Activated CD4-positive, alpha-beta T cell treated with anti-CD3 and anti-CD28 coated beads, Interleukin-2, amount 10 ng/mL, durations not matched to agents 7 days and 5 days (primary cell): ENCODE results near the gene LCLAT1. TPM values are rescaled to one million over a fixed set of nuclear protein-coding genes. Genes with fewer than 3 reads are reported as not detected.

Experiments
- CTCF ChIA-PET: fragments of 350-600 bp; sonication (Branson Sonifier 250); formaldehyde crosslinking; loops from one replicate; lab custom pipeline; 2021; ENCODE audit warnings: antibody characterized with exemption; lab: Charles Lee
- POLR2A ChIA-PET: fragments of 350-600 bp; sonication (Branson Sonifier 250); formaldehyde crosslinking; loops from one replicate; lab custom pipeline; 2021; ENCODE audit warnings: antibody characterized with exemption; lab: Charles Lee
- DNase-seq: peaks from one replicate; pipeline ENCODE4 v3.0.0-alpha.2; 2020
- H3K27ac Mint-ChIP-seq: one replicate; pipeline ENCODE4 v1.8.0; 2021; ENCODE audit warnings: mild to moderate bottlenecking, moderate library complexity, mixed read lengths
- H3K27me3 Mint-ChIP-seq: one replicate; pipeline ENCODE4 v1.8.0; 2021; ENCODE audit warnings: mixed read lengths
- H3K36me3 Mint-ChIP-seq: one replicate; pipeline ENCODE4 v1.8.0; 2021; ENCODE audit warnings: low read depth, mixed read lengths
- H3K4me1 Mint-ChIP-seq: one replicate; pipeline ENCODE4 v1.8.0; 2021; ENCODE audit warnings: mixed read lengths
- H3K4me3 Mint-ChIP-seq: one replicate; pipeline ENCODE4 v1.8.0; 2021; ENCODE audit warnings: mild to moderate bottlenecking, moderate library complexity, mixed read lengths
- H3K9me3 Mint-ChIP-seq: one replicate; pipeline ENCODE4 v1.8.0; 2021; ENCODE audit warnings: mixed read lengths
- total RNA-seq, 2 experiments: library from RNA; stranded (reverse); gene quantifications; one replicate each; pipeline ENCODE4 v1.2.3, GENCODE V29; 2021

LCLAT1 gene
- total RNA-seq, 2 experiments from 2014 or later, result 20.7 to 24.6 TPM

- no peaks in the 10 kb centered on the region for H3K27me3 Mint-ChIP-seq
- H3K27ac Mint-ChIP-seq, result peak overlapping the region; percentile 51
- POLR2A ChIA-PET, result no interaction called here
- H3K36me3 Mint-ChIP-seq, result peaks cover 3% of the 10 kb centered on the region
- no peak for DNase-seq
- no peak overlapping the region for H3K4me3 Mint-ChIP-seq
- H3K4me1 Mint-ChIP-seq, result peaks cover 27% of the 10 kb centered on the region
- peaks cover 4% of the 10 kb centered on the region for H3K9me3 Mint-ChIP-seq
- CTCF ChIA-PET, result interaction anchor here (0.6 to 1.6 kb wide), 7 partner anchors 8 to 297 kb away, joined by 3 to 7 read pairs (median 3); partner anchors contain the start of gene LCLAT1
Observed at GRCh38 chr2:30428827-30429461, 18.1 kb upstream of the LCLAT1 start.

- ChIA-PET POLR2A (no interaction called here), CTCF (interaction anchor here (1.2 kb wide), 1 partner anchor 20 kb away, joined by 4 read pairs; no protein-coding TSS in a partner anchor)
- H3K36me3 Mint-ChIP-seq, result no peaks in the 10 kb centered on the region
Observed at GRCh38 chr2:30433541-30434299, 13.3 kb upstream of the LCLAT1 start.

GRCh38 chr2:30434708-30435107 is 12.3 kb upstream of the LCLAT1 start:
- ChIA-PET CTCF (no interaction called here), POLR2A (no interaction called here)
- Mint-ChIP-seq H3K9me3 (no peaks in the 10 kb centered on the region), H3K4me3 (no peak overlapping the region), H3K27me3 (no peaks in the 10 kb centered on the region), H3K4me1 (peaks cover 4% of the 10 kb centered on the region), H3K36me3 (no peaks in the 10 kb centered on the region), H3K27ac (no peak overlapping the region)
- no peak for DNase-seq

More at GRCh38 chr2:30433541-30434299, 13.3 kb upstream of the LCLAT1 start:
- no peak overlapping the region for H3K4me3 Mint-ChIP-seq
- no peaks in the 10 kb centered on the region for H3K27me3 Mint-ChIP-seq
- DNase-seq, result no peak
- no peak overlapping the region for H3K27ac Mint-ChIP-seq
- H3K9me3 Mint-ChIP-seq, result no peaks in the 10 kb centered on the region
- peaks cover 6% of the 10 kb centered on the region for H3K4me1 Mint-ChIP-seq

GRCh38 chr2:30436859-30437435 is 10.1 kb upstream of the LCLAT1 start:
- POLR2A ChIA-PET, result no interaction called here
- CTCF ChIA-PET, result interaction anchor here (0.7 to 2.0 kb wide), 6 partner anchors 9 to 200 kb away, joined by 3 to 10 read pairs (median 3); partner anchors contain the start of gene LCLAT1
- Mint-ChIP-seq H3K9me3 (no peaks in the 10 kb centered on the region), H3K4me1 (peaks cover 9% of the 10 kb centered on the region), H3K27ac (no peak overlapping the region), H3K4me3 (no peak overlapping the region), H3K36me3 (no peaks in the 10 kb centered on the region), H3K27me3 (no peaks in the 10 kb centered on the region)
- no peak for DNase-seq

GRCh38 chr2:30437809-30438548 is 9.1 kb upstream of the LCLAT1 start:
- POLR2A ChIA-PET, result no interaction called here

GRCh38 chr2:30439296-30439695 is 7.8 kb upstream of the LCLAT1 start:
- Mint-ChIP-seq H3K4me3 (no peak overlapping the region), H3K36me3 (no peaks in the 10 kb centered on the region), H3K27me3 (no peaks in the 10 kb centered on the region), H3K27ac (no peak overlapping the region), H3K9me3 (no peaks in the 10 kb centered on the region), H3K4me1 (peaks cover 9% of the 10 kb centered on the region)
- POLR2A ChIA-PET, result no interaction called here
- CTCF ChIA-PET, result interaction anchor here (1.4 kb wide), 1 partner anchor 16 kb away, joined by 4 read pairs; no protein-coding TSS in a partner anchor
- DNase-seq, result no peak

More at GRCh38 chr2:30437809-30438548, 9.1 kb upstream of the LCLAT1 start:
- Mint-ChIP-seq H3K4me1 (peaks cover 9% of the 10 kb centered on the region), H3K36me3 (no peaks in the 10 kb centered on the region), H3K27ac (no peak overlapping the region), H3K27me3 (no peaks in the 10 kb centered on the region), H3K9me3 (no peaks in the 10 kb centered on the region), H3K4me3 (no peak overlapping the region)
- CTCF ChIA-PET, result interaction anchor here (0.9 to 1.4 kb wide), 2 partner anchors 9 to 154 kb away, joined by 3 read pairs; partner anchors contain the start of gene LCLAT1
- no peak for DNase-seq

- no peaks in the 10 kb centered on the region for H3K27me3 Mint-ChIP-seq
Observed at GRCh38 chr2:30439879-30440278, 7.2 kb upstream of the LCLAT1 start.

GRCh38 chr2:30441023-30441422 is 6.0 kb upstream of the LCLAT1 start:
- CTCF ChIA-PET, result interaction anchor here (1.0 to 1.4 kb wide), 2 partner anchors 9 to 17 kb away, joined by 3 to 4 read pairs; no protein-coding TSS in a partner anchor
- H3K4me3 Mint-ChIP-seq, result no peak overlapping the region
- H3K27ac Mint-ChIP-seq, result no peak overlapping the region

More at GRCh38 chr2:30439879-30440278, 7.2 kb upstream of the LCLAT1 start:
- ChIA-PET POLR2A (no interaction called here), CTCF (interaction anchor here (1.4 kb wide), 1 partner anchor 16 kb away, joined by 4 read pairs; no protein-coding TSS in a partner anchor)
- Mint-ChIP-seq H3K9me3 (no peaks in the 10 kb centered on the region), H3K27ac (no peak overlapping the region), H3K4me1 (peaks cover 9% of the 10 kb centered on the region), H3K4me3 (no peak overlapping the region), H3K36me3 (no peaks in the 10 kb centered on the region)
- DNase-seq, result no peak

GRCh38 chr2:30443081-30443480 is 4.0 kb upstream of the LCLAT1 start:
- no peak for DNase-seq
- H3K4me3 Mint-ChIP-seq, result no peak overlapping the region
- no peak overlapping the region for H3K27ac Mint-ChIP-seq
- H3K9me3 Mint-ChIP-seq, result no peaks in the 10 kb centered on the region
- peaks cover 22% of the 10 kb centered on the region for H3K4me1 Mint-ChIP-seq
- ChIA-PET POLR2A (interaction anchor here (0.6 kb wide), 1 partner anchor 380 kb away, joined by 3 read pairs; no protein-coding TSS in a partner anchor), CTCF (no interaction called here)
- no peaks in the 10 kb centered on the region for H3K27me3 Mint-ChIP-seq
- H3K36me3 Mint-ChIP-seq, result no peaks in the 10 kb centered on the region

More at GRCh38 chr2:30441023-30441422, 6.0 kb upstream of the LCLAT1 start:
- Mint-ChIP-seq H3K4me1 (peaks cover 9% of the 10 kb centered on the region), H3K9me3 (no peaks in the 10 kb centered on the region), H3K36me3 (no peaks in the 10 kb centered on the region), H3K27me3 (no peaks in the 10 kb centered on the region)
- no peak for DNase-seq
- POLR2A ChIA-PET, result no interaction called here

- H3K4me1 Mint-ChIP-seq, result peaks cover 31% of the 10 kb centered on the region
- POLR2A ChIA-PET, result no interaction called here
- H3K9me3 Mint-ChIP-seq, result no peaks in the 10 kb centered on the region
- no peaks in the 10 kb centered on the region for H3K27me3 Mint-ChIP-seq
- CTCF ChIA-PET, result no interaction called here
- peaks cover 6% of the 10 kb centered on the region for H3K36me3 Mint-ChIP-seq
- no peak for DNase-seq
- no peak overlapping the region for H3K27ac Mint-ChIP-seq
- H3K4me3 Mint-ChIP-seq, result no peak overlapping the region
Observed at GRCh38 chr2:30444273-30444672, 2.8 kb upstream of the LCLAT1 start.

- Mint-ChIP-seq H3K27ac (no peak overlapping the region), H3K4me1 (peaks cover 24% of the 10 kb centered on the region), H3K4me3 (no peak overlapping the region), H3K9me3 (no peaks in the 10 kb centered on the region), H3K36me3 (peaks cover 6% of the 10 kb centered on the region), H3K27me3 (no peaks in the 10 kb centered on the region)
- no peak for DNase-seq
- ChIA-PET CTCF (interaction anchor here (0.6 to 3.2 kb wide), 3 partner anchors 9 to 1835 kb away, joined by 3 to 10 read pairs (median 3); no protein-coding TSS in a partner anchor), POLR2A (no interaction called here)
Observed at GRCh38 chr2:30445266-30445821, 1.7 kb upstream of the LCLAT1 start.
